Activated CD8-positive, alpha-beta T cell treated with anti-CD3 and anti-CD28 coated beads for 36 hours (primary cell): ENCODE data around the gene ZBTB7B. TPM values are rescaled to one million over a fixed set of nuclear protein-coding genes. Genes with fewer than 3 reads are reported as not detected.

Experiments used
- ATAC-seq: fragments of 200-7000 bp; cut with Tn5 transposase; one replicate; pipeline ENCODE4 v1.10.0; 2021; ENCODE audit warnings: mild to moderate bottlenecking, moderate library complexity
- CTCF ChIA-PET: fragments of 350-600 bp; sonication (Branson Sonifier 250); formaldehyde crosslinking; loops from one replicate; lab custom pipeline; 2021; ENCODE audit warnings: antibody characterized with exemption; lab: Charles Lee
- POLR2A ChIA-PET: fragments of 350-600 bp; sonication (Branson Sonifier 250); formaldehyde crosslinking; loops from one replicate; lab custom pipeline; 2021; ENCODE audit warnings: antibody characterized with exemption; lab: Charles Lee
- DNase-seq: peaks from one replicate; pipeline ENCODE4 v3.0.0-alpha.2; 2020
- H3K27ac Mint-ChIP-seq: one replicate; pipeline ENCODE4 v1.8.0; 2021; ENCODE audit warnings: mild to moderate bottlenecking, mixed read lengths
- H3K27me3 Mint-ChIP-seq: one replicate; pipeline ENCODE4 v1.8.0; 2021; ENCODE audit warnings: mixed read lengths
- H3K36me3 Mint-ChIP-seq: one replicate; pipeline ENCODE4 v1.8.0; 2021; ENCODE audit warnings: low read depth, mixed read lengths
- H3K4me1 Mint-ChIP-seq: one replicate; pipeline ENCODE4 v1.8.0; 2021; ENCODE audit warnings: low read depth, mixed read lengths
- H3K4me3 Mint-ChIP-seq: one replicate; pipeline ENCODE4 v1.8.0; 2021; ENCODE audit warnings: mild to moderate bottlenecking, moderate library complexity, mixed read lengths
- H3K9me3 Mint-ChIP-seq: one replicate; pipeline ENCODE4 v1.8.0; 2021; ENCODE audit warnings: mixed read lengths
- intact Hi-C: fragments of 100-400 bp; cut with micrococcal nuclease; formaldehyde crosslinking; loops from one replicate; pipeline ENCODE4 v1.10.0; 2022
- total RNA-seq, 2 experiments: library from RNA; stranded (reverse); gene quantifications; one replicate each; pipeline ENCODE4 v1.2.3, GENCODE V29; 2021
- TF ChIP-seq, protein P1 (sequence below): fragments of 200-600 bp; IDR thresholded peaks from one replicate; pipeline ENCODE4 v1.8.0; 2022; ENCODE audit warnings: antibody characterized with exemption, mild to moderate bottlenecking

The ZBTB7B gene
- total RNA-seq, 2 experiments from 2014 or later = 26.3 to 26.5 TPM

DNA sequence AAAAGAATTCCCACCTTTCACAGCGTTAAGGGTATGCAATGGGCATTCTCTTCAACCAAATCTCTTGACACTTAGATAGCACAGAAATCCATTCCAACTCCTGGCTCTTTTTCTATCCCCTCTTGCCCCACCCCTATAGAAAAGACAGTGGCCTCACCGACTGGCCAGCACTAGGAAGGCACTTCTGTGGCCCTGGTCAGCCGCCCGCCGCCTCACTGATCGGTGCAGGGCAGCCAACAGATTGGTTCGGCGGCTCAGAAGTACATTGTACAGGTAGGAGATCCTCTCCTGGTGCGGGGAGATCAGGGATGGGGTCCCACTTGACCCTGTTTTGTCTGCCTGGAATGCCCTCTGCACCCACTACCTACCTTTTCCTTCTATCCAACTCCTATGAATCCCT is 21.7 kb downstream of the ZBTB7B start:
- Mint-ChIP-seq H3K27ac (no peak overlapping the region), H3K4me1 (peaks cover 3% of the 10 kb centered on the region), H3K27me3 (peaks cover 4% of the 10 kb centered on the region), H3K36me3 (no peaks in the 10 kb centered on the region), H3K4me3 (no peak overlapping the region), H3K9me3 (no peaks in the 10 kb centered on the region)
- intact Hi-C loops = no loop called here
- ChIA-PET POLR2A (no interaction called here), CTCF (no interaction called here)
- DNase-seq (no peak), ATAC-seq (no peak)
- TF ChIP-seq, protein P1, sequence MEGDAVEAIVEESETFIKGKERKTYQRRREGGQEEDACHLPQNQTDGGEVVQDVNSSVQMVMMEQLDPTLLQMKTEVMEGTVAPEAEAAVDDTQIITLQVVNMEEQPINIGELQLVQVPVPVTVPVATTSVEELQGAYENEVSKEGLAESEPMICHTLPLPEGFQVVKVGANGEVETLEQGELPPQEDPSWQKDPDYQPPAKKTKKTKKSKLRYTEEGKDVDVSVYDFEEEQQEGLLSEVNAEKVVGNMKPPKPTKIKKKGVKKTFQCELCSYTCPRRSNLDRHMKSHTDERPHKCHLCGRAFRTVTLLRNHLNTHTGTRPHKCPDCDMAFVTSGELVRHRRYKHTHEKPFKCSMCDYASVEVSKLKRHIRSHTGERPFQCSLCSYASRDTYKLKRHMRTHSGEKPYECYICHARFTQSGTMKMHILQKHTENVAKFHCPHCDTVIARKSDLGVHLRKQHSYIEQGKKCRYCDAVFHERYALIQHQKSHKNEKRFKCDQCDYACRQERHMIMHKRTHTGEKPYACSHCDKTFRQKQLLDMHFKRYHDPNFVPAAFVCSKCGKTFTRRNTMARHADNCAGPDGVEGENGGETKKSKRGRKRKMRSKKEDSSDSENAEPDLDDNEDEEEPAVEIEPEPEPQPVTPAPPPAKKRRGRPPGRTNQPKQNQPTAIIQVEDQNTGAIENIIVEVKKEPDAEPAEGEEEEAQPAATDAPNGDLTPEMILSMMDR = no peak

GRCh38 chr1:155026154-155026553 is 23.6 kb downstream of the ZBTB7B start:
- peaks cover 2% of the 10 kb centered on the region for H3K27me3 Mint-ChIP-seq
- H3K4me3 Mint-ChIP-seq = no peak overlapping the region
- DNase-seq (no peak), ATAC-seq (no peak)
- no peaks in the 10 kb centered on the region for H3K36me3 Mint-ChIP-seq
- intact Hi-C loops = no loop called here
- TF ChIP-seq, protein P1 = no peak
- no peaks in the 10 kb centered on the region for H3K4me1 Mint-ChIP-seq
- no peaks in the 10 kb centered on the region for H3K9me3 Mint-ChIP-seq
- CTCF ChIA-PET = interaction anchor here (1.4 kb wide), 1 partner anchor 9 kb away, joined by 7 read pairs; no protein-coding TSS in a partner anchor
- no peak overlapping the region for H3K27ac Mint-ChIP-seq
- POLR2A ChIA-PET = no interaction called here

DNA sequence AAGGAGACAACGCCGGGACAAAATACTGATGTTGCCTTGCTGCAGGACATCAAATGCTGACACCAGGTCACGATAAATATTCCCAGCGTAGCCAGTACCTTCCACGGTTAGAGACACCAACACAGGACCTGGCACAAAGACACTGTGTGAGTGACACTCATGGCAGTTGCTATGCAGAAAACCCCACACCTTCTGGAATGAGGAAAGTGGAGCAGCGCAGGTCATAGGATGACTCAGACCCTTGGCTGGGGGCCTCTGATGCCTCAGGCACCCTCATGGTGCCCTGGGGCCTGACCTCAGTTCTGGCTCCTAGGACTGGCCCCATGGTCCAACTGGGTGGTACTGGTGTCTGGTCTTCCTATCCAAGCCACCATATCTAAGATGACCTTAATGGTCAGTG is 24.0 kb downstream of the ZBTB7B start:
- ATAC-seq = peak; percentile 67
- peaks cover under 1% of the 10 kb centered on the region for H3K27me3 Mint-ChIP-seq
- CTCF ChIA-PET = interaction anchor here (1.4 kb wide), 1 partner anchor 9 kb away, joined by 7 read pairs; no protein-coding TSS in a partner anchor

GRCh38 chr1:155029513-155030242 is 27.1 kb downstream of the ZBTB7B start:
- Mint-ChIP-seq H3K4me3 (no peak overlapping the region), H3K9me3 (no peaks in the 10 kb centered on the region), H3K27me3 (no peaks in the 10 kb centered on the region), H3K4me1 (no peaks in the 10 kb centered on the region), H3K27ac (no peak overlapping the region), H3K36me3 (no peaks in the 10 kb centered on the region)
- TF ChIP-seq, protein P1 = no peak
- no peak for DNase-seq
- ATAC-seq = no peak
- intact Hi-C loops = no loop called here
- POLR2A ChIA-PET = interaction anchor here (1.0 kb wide), 1 partner anchor 68 kb away, joined by 3 read pairs; the partner anchor contains the start of gene PYGO2
- CTCF ChIA-PET = interaction anchor here (1.4 to 1.5 kb wide), 3 partner anchors 12 to 62 kb away, joined by 4 to 6 read pairs (median 6); no protein-coding TSS in a partner anchor

More for the DNA sequence above, 24.0 kb downstream of the ZBTB7B start:
- no peaks in the 10 kb centered on the region for H3K36me3 Mint-ChIP-seq
- intact Hi-C loops = no loop called here
- no peak overlapping the region for H3K4me3 Mint-ChIP-seq
- TF ChIP-seq, protein P1 = no peak
- DNase-seq = no peak
- no peak overlapping the region for H3K27ac Mint-ChIP-seq
- no peaks in the 10 kb centered on the region for H3K4me1 Mint-ChIP-seq
- POLR2A ChIA-PET = no interaction called here
- no peaks in the 10 kb centered on the region for H3K9me3 Mint-ChIP-seq

DNA sequence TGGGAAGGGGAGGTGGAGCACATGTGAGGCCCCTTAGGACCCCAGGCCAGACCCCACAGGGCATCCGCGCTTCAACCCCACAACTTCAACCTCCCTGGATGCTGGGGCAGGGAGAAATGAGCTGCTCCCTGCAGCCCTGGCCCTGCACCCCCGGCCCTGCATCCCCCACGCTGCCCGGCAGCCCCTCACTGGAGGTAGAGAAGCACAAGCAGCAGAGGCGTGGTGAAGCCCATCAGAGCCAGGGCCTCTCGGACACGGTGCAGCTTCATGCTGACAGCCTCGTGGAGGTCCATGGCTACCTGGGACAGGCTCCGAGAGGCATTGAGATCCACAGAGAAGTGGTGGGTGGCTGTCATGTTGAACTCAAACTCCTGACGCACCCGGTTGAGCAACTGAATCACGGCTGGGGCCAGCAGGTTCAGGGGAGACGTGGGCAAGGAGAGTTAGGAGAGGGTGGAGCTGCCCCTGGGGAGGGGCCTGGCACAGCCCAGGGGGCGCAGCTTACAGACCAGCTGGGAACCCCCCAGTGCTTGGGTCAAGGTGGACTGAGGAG is 27.7 kb downstream of the ZBTB7B start:
- no peak overlapping the region for H3K4me3 Mint-ChIP-seq
- ChIA-PET CTCF (interaction anchor here (0.8 to 1.5 kb wide), 3 partner anchors 13 to 61 kb away, joined by 4 to 6 read pairs (median 4); no protein-coding TSS in a partner anchor), POLR2A (interaction anchor here (0.8 to 1.0 kb wide), 2 partner anchors 26 to 69 kb away, joined by 3 read pairs; partner anchors contain the start of gene PYGO2)
- intact Hi-C loops = no loop called here
- ATAC-seq (no peak), DNase-seq (no peak)
- no peaks in the 10 kb centered on the region for H3K36me3 Mint-ChIP-seq
- TF ChIP-seq, protein P1 = no peak
- no peaks in the 10 kb centered on the region for H3K27me3 Mint-ChIP-seq
- H3K27ac Mint-ChIP-seq = no peak overlapping the region
- no peaks in the 10 kb centered on the region for H3K4me1 Mint-ChIP-seq
- H3K9me3 Mint-ChIP-seq = no peaks in the 10 kb centered on the region
